ENCODE results near the gene LASP1NB.
"Not testable (repeated sequence)": the region's sequence is repeated elsewhere in the genome, so short reads cannot be mapped to it uniquely, and the experiment has no call there.

LASP1NB gene

DNA sequence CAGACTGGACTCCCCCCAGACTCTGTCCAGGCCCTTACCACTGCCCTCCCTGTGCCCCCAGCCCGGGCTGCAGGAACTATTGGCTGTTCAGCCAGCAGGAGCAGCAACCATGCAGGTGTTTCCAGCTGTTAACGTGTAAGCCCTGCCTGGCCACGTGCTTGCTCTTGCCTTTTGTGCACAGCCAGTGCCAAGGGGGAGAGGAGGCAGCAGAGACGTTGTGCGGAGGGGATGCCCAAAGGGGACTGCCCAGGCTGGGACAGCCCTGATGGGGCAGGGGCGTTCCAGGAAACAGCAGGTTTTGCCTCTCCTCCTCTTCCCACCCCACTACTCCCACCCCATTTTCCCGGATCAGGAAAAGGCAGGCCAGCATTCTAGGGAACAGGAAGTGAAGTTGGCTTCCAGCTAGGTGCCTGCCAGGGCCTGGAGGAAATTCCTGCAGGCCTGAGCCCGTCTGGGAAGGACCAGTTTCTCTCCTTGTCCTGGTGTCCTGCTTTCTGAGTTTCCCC is 16.7 kb upstream of the LASP1NB start:
- TF ChIP-seq ZFP3 (CRISPR knock-in tag; IDR thresholded peaks at IDR 0.05) (no peak), BACH2 (CRISPR knock-in tag; IDR thresholded peaks at IDR 0.05; ENCODE audit: borderline replicate concordance) (no peak)
- no peak for ATAC-seq

DNA sequence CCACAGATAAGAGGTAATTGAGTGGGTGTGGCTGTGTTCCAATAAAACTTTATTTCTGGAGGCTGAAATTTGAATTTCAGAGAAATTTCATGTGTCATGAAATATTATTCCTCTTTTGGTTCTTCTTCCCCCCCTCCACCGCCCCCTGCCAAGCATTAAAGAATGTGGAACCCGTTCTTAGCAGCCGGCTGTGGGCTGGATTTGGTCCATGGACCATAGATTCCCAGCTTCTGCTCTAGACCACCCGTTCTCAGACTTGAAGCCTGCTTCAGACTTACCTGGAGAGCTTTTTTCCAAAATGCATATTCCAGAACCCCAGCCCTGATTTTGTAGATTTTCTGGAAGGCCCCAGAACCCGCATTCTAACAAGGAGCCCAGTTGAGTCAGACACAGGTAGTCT is 15.1 kb upstream of the LASP1NB start:
- no peak for TF ChIP-seq SNAI2 (CRISPR knock-in tag; IDR thresholded peaks at IDR 0.05)
- no peak for TF ChIP-seq ZC3H10 (CRISPR knock-in tag; IDR thresholded peaks at IDR 0.05)
- no peak for TF ChIP-seq TOX (CRISPR knock-in tag; IDR thresholded peaks at IDR 0.05; ENCODE audit: borderline replicate concordance)
- TF ChIP-seq ZFP30 (CRISPR knock-in tag; IDR thresholded peaks at IDR 0.05) = no peak
- no peak for ATAC-seq

DNA sequence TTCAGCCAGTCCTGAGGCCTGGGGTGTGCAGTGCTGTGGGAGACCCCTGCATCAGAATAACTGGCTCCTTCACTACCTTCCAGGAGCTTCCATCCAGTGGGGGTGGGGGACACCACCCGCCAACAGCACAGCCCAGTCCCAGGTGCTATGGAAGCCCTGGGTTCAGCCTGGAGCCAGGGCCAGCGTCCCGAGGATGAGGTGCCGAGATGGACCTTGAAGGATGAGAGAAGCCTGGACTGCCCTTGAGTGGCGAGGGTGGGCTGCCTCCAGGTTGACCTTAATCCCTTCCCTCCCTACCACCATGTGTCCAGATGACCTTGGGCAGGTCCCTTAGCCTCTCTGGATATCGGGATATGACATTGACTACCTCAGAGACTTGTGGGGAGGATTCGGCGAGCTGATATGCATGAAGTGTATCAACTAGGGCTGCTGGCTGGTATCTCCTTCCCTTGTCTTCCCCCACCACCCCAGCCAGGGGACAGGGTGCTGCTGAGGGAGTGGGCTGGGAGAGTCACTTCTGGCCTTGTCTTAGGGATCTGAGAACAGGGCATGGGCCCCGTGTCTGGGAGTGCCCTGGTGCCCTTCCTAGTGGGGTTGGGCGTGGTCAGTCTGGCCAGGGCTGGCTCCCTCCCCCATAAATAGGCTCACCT is 14.2 kb upstream of the LASP1NB start:
- TF ChIP-seq ZNF565 (CRISPR knock-in tag; conservative IDR thresholded peaks at IDR 0.05; ENCODE audit: low read depth) (no peak), ARNTL (CRISPR knock-in tag; IDR thresholded peaks at IDR 0.05; ENCODE audit: borderline replicate concordance, low read depth) (no peak), OSR1 (CRISPR knock-in tag; IDR thresholded peaks at IDR 0.05) (no peak), SNAI2 (CRISPR knock-in tag; IDR thresholded peaks at IDR 0.05) (no peak), GLIS3 (CRISPR knock-in tag; IDR thresholded peaks at IDR 0.05) (no peak), ISL1 (CRISPR knock-in tag; IDR thresholded peaks at IDR 0.05) (no peak), ESRRG (CRISPR knock-in tag; IDR thresholded peaks at IDR 0.05) (no peak), CSDC2 (CRISPR knock-in tag; IDR thresholded peaks at IDR 0.05) (no peak), BACH2 (CRISPR knock-in tag; IDR thresholded peaks at IDR 0.05; ENCODE audit: borderline replicate concordance) (no peak), ZC3H10 (CRISPR knock-in tag; IDR thresholded peaks at IDR 0.05) (no peak), RARB (CRISPR knock-in tag; IDR thresholded peaks at IDR 0.05) (no peak), ZFP3 (CRISPR knock-in tag; IDR thresholded peaks at IDR 0.05) (no peak), TOX (CRISPR knock-in tag; IDR thresholded peaks at IDR 0.05; ENCODE audit: borderline replicate concordance) (no peak)
- TF ChIP-seq, protein P1, sequence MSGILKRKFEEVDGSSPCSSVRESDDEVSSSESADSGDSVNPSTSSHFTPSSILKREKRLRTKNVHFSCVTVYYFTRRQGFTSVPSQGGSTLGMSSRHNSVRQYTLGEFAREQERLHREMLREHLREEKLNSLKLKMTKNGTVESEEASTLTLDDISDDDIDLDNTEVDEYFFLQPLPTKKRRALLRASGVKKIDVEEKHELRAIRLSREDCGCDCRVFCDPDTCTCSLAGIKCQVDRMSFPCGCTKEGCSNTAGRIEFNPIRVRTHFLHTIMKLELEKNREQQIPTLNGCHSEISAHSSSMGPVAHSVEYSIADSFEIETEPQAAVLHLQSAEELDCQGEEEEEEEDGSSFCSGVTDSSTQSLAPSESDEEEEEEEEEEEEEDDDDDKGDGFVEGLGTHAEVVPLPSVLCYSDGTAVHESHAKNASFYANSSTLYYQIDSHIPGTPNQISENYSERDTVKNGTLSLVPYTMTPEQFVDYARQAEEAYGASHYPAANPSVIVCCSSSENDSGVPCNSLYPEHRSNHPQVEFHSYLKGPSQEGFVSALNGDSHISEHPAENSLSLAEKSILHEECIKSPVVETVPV (CRISPR knock-in tag; IDR thresholded peaks at IDR 0.05) = no peak
- TF ChIP-seq, protein P2, sequence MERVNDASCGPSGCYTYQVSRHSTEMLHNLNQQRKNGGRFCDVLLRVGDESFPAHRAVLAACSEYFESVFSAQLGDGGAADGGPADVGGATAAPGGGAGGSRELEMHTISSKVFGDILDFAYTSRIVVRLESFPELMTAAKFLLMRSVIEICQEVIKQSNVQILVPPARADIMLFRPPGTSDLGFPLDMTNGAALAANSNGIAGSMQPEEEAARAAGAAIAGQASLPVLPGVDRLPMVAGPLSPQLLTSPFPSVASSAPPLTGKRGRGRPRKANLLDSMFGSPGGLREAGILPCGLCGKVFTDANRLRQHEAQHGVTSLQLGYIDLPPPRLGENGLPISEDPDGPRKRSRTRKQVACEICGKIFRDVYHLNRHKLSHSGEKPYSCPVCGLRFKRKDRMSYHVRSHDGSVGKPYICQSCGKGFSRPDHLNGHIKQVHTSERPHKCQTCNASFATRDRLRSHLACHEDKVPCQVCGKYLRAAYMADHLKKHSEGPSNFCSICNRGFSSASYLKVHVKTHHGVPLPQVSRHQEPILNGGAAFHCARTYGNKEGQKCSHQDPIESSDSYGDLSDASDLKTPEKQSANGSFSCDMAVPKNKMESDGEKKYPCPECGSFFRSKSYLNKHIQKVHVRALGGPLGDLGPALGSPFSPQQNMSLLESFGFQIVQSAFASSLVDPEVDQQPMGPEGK (CRISPR knock-in tag; IDR thresholded peaks at IDR 0.05; ENCODE audit: borderline replicate concordance) = no peak
- TF ChIP-seq, protein P3, sequence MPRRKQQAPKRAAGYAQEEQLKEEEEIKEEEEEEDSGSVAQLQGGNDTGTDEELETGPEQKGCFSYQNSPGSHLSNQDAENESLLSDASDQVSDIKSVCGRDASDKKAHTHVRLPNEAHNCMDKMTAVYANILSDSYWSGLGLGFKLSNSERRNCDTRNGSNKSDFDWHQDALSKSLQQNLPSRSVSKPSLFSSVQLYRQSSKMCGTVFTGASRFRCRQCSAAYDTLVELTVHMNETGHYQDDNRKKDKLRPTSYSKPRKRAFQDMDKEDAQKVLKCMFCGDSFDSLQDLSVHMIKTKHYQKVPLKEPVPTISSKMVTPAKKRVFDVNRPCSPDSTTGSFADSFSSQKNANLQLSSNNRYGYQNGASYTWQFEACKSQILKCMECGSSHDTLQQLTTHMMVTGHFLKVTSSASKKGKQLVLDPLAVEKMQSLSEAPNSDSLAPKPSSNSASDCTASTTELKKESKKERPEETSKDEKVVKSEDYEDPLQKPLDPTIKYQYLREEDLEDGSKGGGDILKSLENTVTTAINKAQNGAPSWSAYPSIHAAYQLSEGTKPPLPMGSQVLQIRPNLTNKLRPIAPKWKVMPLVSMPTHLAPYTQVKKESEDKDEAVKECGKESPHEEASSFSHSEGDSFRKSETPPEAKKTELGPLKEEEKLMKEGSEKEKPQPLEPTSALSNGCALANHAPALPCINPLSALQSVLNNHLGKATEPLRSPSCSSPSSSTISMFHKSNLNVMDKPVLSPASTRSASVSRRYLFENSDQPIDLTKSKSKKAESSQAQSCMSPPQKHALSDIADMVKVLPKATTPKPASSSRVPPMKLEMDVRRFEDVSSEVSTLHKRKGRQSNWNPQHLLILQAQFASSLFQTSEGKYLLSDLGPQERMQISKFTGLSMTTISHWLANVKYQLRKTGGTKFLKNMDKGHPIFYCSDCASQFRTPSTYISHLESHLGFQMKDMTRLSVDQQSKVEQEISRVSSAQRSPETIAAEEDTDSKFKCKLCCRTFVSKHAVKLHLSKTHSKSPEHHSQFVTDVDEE (CRISPR knock-in tag; IDR thresholded peaks at IDR 0.05) = no peak
- ATAC-seq = no peak

DNA sequence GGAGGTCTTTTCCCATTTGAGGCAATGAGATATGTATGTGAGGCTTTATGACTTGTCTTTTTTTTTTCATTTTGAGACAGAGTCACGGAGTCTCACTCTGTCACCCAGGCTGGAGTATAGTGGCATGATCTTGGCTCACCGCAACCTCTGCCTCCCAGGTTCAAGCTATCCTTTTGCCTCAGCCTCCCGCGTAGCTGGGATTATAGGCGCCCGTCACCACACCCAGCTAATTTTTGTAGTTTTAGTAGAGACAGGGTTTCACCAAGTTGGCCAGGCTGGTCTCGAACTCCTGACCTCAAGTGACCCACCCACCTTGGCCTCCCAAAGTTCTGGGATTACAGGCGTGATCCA is 13.7 kb upstream of the LASP1NB start:
- ATAC-seq = not testable (repeated sequence)

DNA sequence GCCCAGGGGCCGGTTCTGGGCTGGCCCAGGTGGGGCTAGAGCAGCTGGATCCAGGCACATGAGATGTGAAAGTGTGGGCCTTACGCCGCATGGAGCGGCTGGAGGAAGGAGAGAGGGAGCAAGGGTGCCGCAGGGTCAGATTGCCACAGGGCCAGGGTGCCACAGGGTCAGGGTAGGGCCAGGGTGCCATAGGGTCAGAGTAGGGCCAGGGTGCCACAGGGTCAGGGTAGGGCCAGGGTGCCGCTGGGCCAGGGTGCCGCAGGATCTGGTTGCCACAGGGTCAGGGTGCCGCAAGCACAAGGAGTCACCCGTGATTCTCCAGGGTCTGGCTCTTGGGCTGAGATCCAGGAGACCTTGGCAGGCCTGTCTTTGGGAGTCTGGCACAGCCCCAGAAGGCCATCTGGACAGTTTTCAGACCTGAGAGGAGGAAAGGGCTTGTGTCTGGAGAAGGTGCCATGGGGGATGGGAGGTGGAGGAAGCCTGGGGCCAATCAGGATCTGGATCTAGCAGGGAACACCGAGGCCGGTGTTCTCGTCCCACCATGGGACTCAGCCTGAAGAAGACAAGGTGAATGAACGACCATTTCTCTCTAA is 13.1 kb upstream of the LASP1NB start:
- TF ChIP-seq ZFP30 (CRISPR knock-in tag; IDR thresholded peaks at IDR 0.05) (no peak), ISL1 (CRISPR knock-in tag; IDR thresholded peaks at IDR 0.05) (peak; percentile 24; the same call in 1 of the 2 replicates), TCF4 (CRISPR knock-in tag; IDR thresholded peaks at IDR 0.05; ENCODE audit: borderline replicate concordance) (peak; percentile 85), SNAI2 (CRISPR knock-in tag; IDR thresholded peaks at IDR 0.05) (no peak), BACH2 (CRISPR knock-in tag; IDR thresholded peaks at IDR 0.05; ENCODE audit: borderline replicate concordance) (no peak)
- TF ChIP-seq, protein P3 (CRISPR knock-in tag; IDR thresholded peaks at IDR 0.05) = peak; percentile 57; the same call in 1 of the 2 replicates
- ATAC-seq = peak; percentile 62
